NCI-H1105 treated with DMSO at 0.1 percent for 48 hours (cell line): ENCODE results near the gene NTRK3.

Source experiments
- DNase-seq: peaks from one replicate; lab custom pipeline; 2025; lab: John Stamatoyannopoulos, UW

Gene NTRK3

DNA sequence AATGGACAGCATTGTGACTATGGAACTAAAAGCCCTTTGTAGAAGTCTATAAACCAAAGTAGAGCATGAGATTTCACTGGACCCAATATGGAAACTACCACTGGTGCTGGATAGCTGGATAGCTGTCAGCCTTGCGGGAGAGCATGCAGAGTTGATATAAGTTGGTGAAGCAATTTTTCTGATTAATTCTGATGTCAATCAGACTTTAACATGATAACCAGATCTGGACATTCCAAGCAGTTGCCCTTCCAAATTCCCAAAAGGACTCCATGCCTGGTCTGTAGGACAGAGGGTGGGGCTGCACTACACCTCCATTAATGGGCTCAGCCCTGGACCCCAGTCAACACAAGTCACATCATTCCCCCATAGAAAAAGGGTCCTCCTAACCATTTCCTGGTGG is 437.8 kb downstream of the NTRK3 start:
- DNase-seq = no peak

DNA sequence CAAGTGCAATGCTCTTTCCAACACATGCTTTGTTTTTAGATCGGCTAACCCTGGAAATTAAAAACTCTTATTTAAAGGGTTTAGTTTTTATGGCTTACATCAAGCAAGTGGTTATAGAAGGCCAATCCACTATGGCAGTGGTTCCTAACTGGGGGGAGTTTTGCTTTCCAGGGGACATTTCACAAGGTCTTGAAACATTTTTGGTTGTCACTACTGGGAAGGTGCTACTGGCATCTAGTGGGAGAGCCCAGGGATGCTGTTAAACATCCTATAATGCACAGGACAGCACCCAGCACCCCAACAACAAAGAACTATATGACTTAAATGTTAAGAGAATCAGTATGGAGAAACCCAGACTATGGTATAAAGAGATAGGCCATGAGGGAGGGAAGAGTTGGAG is 439.0 kb downstream of the NTRK3 start:
- no peak for DNase-seq

DNA sequence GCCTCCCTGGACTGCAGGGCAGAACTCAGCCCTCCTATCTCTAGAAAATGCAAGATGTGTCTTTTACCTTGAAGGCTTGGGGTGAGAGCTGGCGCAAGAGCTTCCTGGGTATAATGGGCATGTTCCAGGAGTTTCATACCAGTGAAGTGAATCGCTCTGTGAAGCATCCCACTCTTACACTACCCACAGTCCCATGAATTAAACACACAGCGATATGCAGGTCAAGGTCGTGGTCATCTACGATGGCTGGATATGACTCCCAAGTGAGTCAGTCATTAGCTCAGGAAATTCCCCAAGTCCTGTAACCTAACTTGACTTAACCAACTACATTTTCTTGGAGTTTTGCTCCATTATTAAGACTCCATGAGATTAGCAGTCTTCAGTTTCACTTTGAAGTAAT is 439.7 kb downstream of the NTRK3 start:
- no peak for DNase-seq

DNA sequence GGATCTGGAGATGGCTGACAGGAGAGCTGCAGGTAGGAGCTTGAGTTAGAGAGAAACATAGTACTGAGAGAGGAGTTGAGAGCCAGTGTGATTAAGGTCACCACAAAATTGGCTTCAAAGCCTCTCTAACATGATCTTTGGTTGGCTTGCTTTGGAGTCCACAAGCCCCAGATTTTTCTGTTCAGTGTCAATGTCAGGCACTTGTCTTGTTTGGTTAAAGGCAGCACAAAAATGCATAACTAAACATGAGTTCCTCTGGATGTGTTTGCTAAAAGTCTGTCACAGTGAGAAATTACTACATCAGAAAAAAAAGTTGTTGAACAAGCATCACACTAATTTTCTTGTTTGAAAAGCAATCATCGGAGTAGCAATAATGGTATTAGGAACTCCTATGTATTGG is 440.5 kb downstream of the NTRK3 start:
- no peak for DNase-seq
